Measurements from ENCODE around the gene STX2. TPM values are rescaled to one million over a fixed set of nuclear protein-coding genes. Genes with fewer than 3 reads are reported as not detected.

The STX2 gene
- total and polyA plus RNA-seq, 10 donors, result 7.4 to 18.4 (median 12.7) TPM

DNA sequence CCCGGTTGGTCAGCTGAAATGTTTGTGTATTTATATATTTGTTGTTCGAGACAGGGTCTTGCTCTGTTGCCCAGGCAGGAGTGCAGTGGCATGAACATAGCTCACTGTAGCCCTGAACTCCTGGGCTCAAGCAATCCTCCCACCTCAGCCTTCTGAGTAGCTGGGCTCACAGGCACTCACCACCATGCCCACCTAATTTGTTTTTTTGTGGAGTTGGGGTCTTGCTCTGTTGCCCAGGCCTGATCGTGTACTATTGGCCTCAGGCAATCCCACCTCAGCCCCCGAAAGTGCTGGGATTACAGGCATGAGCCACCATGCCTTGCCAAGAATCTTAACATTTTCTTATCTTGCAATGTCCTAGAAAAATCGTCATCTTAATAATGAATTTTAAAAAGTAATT, 36.1 kb upstream of the STX2 start:
- Histone ChIP-seq H3K4me3 (no peak overlapping the region), H3K9me3 (no peaks in the 10 kb centered on the region), H3K4me1 (peaks cover 18 to 75% (median 47%) of the 10 kb centered on the region in 6 donors), H3K27ac (no peak overlapping the region), H3K27me3 (replicated peaks in 1 of 7) (no peaks in the 10 kb centered on the region), H3K36me3 (peaks cover 3 to 53% (median 46%) of the 10 kb centered on the region in 6 donors)
- TF ChIP-seq POLR2A (IDR thresholded peaks at IDR 0.05), result no peak
- TF ChIP-seq POLR2AphosphoS5 (IDR thresholded peaks at IDR 0.05), result no peak
- TF ChIP-seq, protein P1, sequence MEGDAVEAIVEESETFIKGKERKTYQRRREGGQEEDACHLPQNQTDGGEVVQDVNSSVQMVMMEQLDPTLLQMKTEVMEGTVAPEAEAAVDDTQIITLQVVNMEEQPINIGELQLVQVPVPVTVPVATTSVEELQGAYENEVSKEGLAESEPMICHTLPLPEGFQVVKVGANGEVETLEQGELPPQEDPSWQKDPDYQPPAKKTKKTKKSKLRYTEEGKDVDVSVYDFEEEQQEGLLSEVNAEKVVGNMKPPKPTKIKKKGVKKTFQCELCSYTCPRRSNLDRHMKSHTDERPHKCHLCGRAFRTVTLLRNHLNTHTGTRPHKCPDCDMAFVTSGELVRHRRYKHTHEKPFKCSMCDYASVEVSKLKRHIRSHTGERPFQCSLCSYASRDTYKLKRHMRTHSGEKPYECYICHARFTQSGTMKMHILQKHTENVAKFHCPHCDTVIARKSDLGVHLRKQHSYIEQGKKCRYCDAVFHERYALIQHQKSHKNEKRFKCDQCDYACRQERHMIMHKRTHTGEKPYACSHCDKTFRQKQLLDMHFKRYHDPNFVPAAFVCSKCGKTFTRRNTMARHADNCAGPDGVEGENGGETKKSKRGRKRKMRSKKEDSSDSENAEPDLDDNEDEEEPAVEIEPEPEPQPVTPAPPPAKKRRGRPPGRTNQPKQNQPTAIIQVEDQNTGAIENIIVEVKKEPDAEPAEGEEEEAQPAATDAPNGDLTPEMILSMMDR (IDR thresholded peaks at IDR 0.05 in 8 of 11, conservative IDR thresholded peaks at IDR 0.05 in 3 of 11), result no peak
- DNase-seq, result peak; percentile 29
- intact Hi-C loops (cut with DNase I; ENCODE audit: low total_unique reads), result no loop called here
- 87 to 95% (median 92%) methylated on average over 5 of the region's 5 CpGs for WGBS, 5 donors

DNA sequence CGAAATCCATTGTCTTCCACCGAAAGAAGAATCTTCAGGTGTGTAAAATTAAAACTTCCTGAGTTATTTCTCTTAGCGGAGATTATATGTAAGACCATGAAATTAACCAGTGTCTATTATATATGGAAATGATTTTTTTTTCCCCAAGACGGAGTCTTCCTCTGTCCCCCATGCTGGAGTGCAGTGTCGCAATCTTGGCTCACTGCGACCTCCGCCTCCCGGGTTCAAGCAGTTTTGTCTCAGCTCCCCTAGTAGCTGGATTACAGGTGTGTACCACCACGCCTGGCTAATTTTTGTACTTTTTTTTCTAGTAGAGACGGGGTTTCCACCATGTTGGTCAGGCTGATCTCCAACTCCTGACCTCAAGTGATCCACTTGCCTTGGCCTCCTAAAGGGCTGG, 35.6 kb upstream of the STX2 start:
- 84 to 93% (median 90%) methylated on average over 10 of the region's 10 CpGs for WGBS, 5 donors
- Histone ChIP-seq H3K9me3 (no peaks in the 10 kb centered on the region), H3K27me3 (replicated peaks in 1 of 7) (no peaks in the 10 kb centered on the region), H3K4me1 (peaks cover 18 to 71% (median 43%) of the 10 kb centered on the region in 6 donors), H3K27ac (no peak overlapping the region), H3K4me3 (no peak overlapping the region), H3K36me3 (peaks cover 3 to 53% (median 46%) of the 10 kb centered on the region in 6 donors)
- intact Hi-C loops (cut with DNase I; ENCODE audit: low total_unique reads), result no loop called here
- TF ChIP-seq POLR2A (IDR thresholded peaks at IDR 0.05), result no peak
- no peak for DNase-seq

DNA sequence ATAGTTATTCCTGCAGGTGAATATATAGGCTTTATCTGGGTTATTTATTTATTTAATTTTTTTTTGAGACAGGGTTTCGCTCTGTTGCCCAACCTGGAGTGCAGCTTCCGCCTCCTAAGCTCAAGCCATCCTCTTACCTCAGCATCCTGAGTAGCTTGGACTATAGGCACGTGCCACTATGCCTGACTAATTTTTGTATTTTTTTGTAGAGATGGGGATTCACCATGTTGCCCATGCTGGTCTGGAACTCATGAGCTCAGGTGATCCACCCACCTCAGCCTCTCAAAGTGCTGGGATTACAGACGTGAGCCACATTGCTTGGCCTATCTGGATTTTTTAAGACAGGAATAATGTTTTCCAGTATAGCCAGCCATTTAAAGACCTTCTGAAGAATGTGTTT, 34.8 kb upstream of the STX2 start:
- intact Hi-C loops (cut with DNase I; ENCODE audit: low total_unique reads), result no loop called here
- no peak for TF ChIP-seq POLR2A (IDR thresholded peaks at IDR 0.05)
- TF ChIP-seq POLR2AphosphoS5 (IDR thresholded peaks at IDR 0.05), result no peak
- TF ChIP-seq, protein P1 (IDR thresholded peaks at IDR 0.05 in 8 of 11, conservative IDR thresholded peaks at IDR 0.05 in 3 of 11), result no peak
- Histone ChIP-seq H3K27me3 (replicated peaks in 1 of 7) (no peaks in the 10 kb centered on the region), H3K36me3 (peaks cover 3 to 53% (median 46%) of the 10 kb centered on the region in 6 donors), H3K9me3 (no peaks in the 10 kb centered on the region), H3K4me1 (peaks cover 18 to 62% (median 37%) of the 10 kb centered on the region in 6 donors), H3K4me3 (peak overlapping the region in 3 of 8 donors; percentile 94 to 95 (median 95)), H3K27ac (peak overlapping the region in 1 of 8 donors; percentile 10)
- 44 to 75% (median 64%) methylated on average over 4 of the region's 4 CpGs for WGBS, 5 donors
- DNase-seq, result no peak

DNA sequence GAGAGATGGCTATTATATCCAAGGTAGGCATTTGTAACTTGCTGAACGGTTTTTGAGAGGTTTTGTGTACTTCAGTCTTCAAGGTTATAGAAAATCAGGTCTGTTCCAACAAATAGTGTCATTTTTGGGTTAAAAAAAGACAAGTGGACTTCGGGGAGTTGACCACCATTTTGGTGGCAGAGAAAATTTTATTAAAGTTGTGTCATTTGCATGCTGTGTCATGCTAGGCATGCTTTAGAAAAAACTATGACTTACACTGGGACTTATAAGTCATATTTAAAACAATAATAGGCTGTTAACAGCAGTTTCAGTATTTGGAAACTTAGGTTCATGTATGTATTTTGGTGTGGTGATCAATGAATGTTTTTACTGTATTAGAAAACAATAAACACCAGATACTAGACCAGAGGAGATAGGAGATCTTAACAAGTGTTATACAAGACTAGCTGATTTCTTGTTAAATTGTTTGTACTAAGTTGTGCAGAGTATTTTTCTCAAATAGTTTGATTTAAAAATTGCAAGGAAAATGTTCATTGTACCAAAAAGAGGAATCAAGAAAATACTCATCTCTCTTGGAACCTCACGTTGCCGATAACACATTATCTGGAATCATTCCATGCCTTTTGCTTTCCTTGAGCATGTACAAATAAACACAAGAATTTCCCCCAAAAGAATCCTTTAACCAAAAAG, 34.2 kb upstream of the STX2 start:
- Histone ChIP-seq H3K27me3 (replicated peaks in 1 of 7) (no peaks in the 10 kb centered on the region), H3K4me3 (peak overlapping the region in 7 of 8 donors; percentile 69 to 95 (median 90)), H3K27ac (peak overlapping the region in 6 of 8 donors; percentile 87 to 95 (median 92)), H3K9me3 (no peaks in the 10 kb centered on the region), H3K4me1 (peaks cover 18 to 60% (median 37%) of the 10 kb centered on the region in 6 donors), H3K36me3 (peaks cover 3 to 53% (median 46%) of the 10 kb centered on the region in 6 donors)
- TF ChIP-seq POLR2AphosphoS5 (IDR thresholded peaks at IDR 0.05) (no peak), POLR2A (IDR thresholded peaks at IDR 0.05) (no peak)
- TF ChIP-seq, protein P1 (IDR thresholded peaks at IDR 0.05 in 8 of 11, conservative IDR thresholded peaks at IDR 0.05 in 3 of 11), result no peak
- intact Hi-C loops (cut with DNase I; ENCODE audit: low total_unique reads), result no loop called here
- 38 to 57% (median 45%) methylated on average over 4 of the region's 4 CpGs for whole genome bisulfite sequencing, 5 donors
- DNase-seq, result no peak

Data from spleen (tissue), 11 donors.